ENCODE data around the gene NUP93. TPM values are rescaled to one million over a fixed set of nuclear protein-coding genes. Genes with fewer than 3 reads are reported as not detected.

NUP93 gene
- total RNA-seq, 3 donors from 2014 or later, result 29.4 to 48.8 (median 32.6) TPM

DNA sequence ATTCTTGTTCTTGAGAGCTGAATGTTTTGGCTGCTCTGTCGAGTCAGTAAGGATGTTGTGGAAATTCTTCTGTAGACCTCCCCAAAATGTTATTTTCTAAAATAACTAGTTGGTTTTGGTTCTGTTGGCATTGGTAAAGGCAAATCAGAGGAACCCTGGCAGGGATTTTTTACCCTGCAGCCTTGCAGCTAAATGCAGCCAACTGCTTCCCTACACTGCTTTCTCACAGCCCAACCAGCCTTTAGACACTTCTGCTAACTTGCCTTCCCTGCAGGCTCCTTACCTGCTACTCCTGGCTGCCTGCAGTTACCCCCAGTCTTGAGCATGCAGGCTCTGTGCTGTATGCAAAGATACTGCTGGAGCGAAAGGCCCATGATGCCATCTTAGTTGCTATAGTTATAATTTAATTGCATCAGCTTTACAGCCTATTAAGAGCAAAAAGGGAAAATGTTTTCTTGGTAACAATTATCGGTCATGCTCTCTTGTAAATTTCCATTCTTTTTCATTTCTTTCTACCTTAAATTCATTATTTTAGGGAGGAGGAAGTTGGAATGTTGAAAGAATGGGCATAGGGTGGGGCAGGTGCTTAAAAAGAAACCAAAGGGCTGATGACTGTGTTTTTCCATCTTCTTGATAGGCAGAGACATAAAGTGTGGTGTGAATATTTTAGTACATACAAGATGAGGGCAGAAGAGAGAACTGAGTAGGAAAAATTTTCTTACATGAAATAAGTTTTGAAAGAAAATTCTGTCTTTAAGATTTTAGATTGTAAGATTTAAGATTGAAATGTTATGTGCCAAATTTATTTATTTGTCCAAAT, 20.0 kb downstream of the NUP93 start:
- H3K4me3 ChIP-seq, result no peak overlapping the region
- no peaks in the 10 kb centered on the region for H3K27me3 ChIP-seq
- no peak overlapping the region for H3K27ac ChIP-seq
- no peaks in the 10 kb centered on the region for H3K9me3 ChIP-seq
- intact Hi-C loops (cut with DNase I; ENCODE audit: low total_unique reads), result no loop called here
- H3K36me3 ChIP-seq, result no peaks in the 10 kb centered on the region
- TF ChIP-seq POLR2AphosphoS5 (IDR thresholded peaks at IDR 0.05) (no peak), CTCF (IDR thresholded peaks at IDR 0.05) (no peak), POLR2A (IDR thresholded peaks at IDR 0.05) (no peak)
- no peak for DNase-seq (ENCODE audit: low spot score in 2 of 2)
- H3K4me1 ChIP-seq, result no peaks in the 10 kb centered on the region

GRCh38 chr16:56753410-56753809, 23.5 kb downstream of the NUP93 start:
- no peaks in the 10 kb centered on the region for H3K9me3 ChIP-seq
- no peak overlapping the region for H3K27ac ChIP-seq
- no peak overlapping the region for H3K4me3 ChIP-seq
- H3K4me1 ChIP-seq, result no peaks in the 10 kb centered on the region
- H3K27me3 ChIP-seq, result no peaks in the 10 kb centered on the region
- TF ChIP-seq POLR2A (IDR thresholded peaks at IDR 0.05), result no peak
- no peak for TF ChIP-seq POLR2AphosphoS5 (IDR thresholded peaks at IDR 0.05)
- no peak for TF ChIP-seq CTCF (IDR thresholded peaks at IDR 0.05)
- intact Hi-C loops (cut with DNase I; ENCODE audit: low total_unique reads), result no loop called here
- H3K36me3 ChIP-seq, result no peaks in the 10 kb centered on the region
- DNase-seq (ENCODE audit: low spot score in 2 of 2), result no peak

GRCh38 chr16:56755038-56755437, 25.1 kb downstream of the NUP93 start:
- no peaks in the 10 kb centered on the region for H3K4me1 ChIP-seq
- DNase-seq (ENCODE audit: low spot score in 2 of 2), result no peak
- no peaks in the 10 kb centered on the region for H3K9me3 ChIP-seq
- H3K27me3 ChIP-seq, result no peaks in the 10 kb centered on the region
- no peak overlapping the region for H3K27ac ChIP-seq
- H3K36me3 ChIP-seq, result no peaks in the 10 kb centered on the region
- intact Hi-C loops (cut with DNase I; ENCODE audit: low total_unique reads), result no loop called here
- H3K4me3 ChIP-seq, result no peak overlapping the region
- no peak for TF ChIP-seq POLR2A (IDR thresholded peaks at IDR 0.05)
- no peak for TF ChIP-seq CTCF (IDR thresholded peaks at IDR 0.05)
- no peak for TF ChIP-seq POLR2AphosphoS5 (IDR thresholded peaks at IDR 0.05)

- DNase-seq (ENCODE audit: low spot score in 2 of 2), result no peak
- Histone ChIP-seq H3K36me3 (no peaks in the 10 kb centered on the region), H3K4me3 (no peak overlapping the region), H3K9me3 (no peaks in the 10 kb centered on the region), H3K27me3 (no peaks in the 10 kb centered on the region), H3K4me1 (no peaks in the 10 kb centered on the region), H3K27ac (no peak overlapping the region)
- intact Hi-C loops (cut with DNase I; ENCODE audit: low total_unique reads), result no loop called here
- TF ChIP-seq POLR2AphosphoS5 (IDR thresholded peaks at IDR 0.05) (no peak), CTCF (IDR thresholded peaks at IDR 0.05) (no peak), POLR2A (IDR thresholded peaks at IDR 0.05) (no peak)
Observed at GRCh38 chr16:56758432-56758831, 28.5 kb downstream of the NUP93 start.

DNA sequence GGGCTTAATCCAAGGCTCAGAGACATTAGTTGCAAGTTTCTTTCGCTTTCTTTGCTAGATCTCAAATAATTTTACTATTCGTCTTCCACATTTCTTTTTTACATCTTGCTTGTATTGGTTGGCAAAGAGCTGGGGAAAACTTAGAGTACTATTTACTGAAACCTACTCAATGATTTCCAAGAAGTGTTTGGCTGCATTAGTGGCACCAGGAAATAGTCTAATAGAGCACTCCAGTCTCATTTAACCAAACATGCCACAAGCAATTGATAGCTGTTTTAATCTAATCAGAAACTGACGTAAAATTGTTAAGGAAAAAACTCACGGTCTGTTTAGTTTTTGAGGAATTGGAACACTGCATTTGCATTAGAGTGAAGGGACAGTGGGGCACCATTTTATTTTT, 29.0 kb downstream of the NUP93 start:
- intact Hi-C loops (cut with DNase I; ENCODE audit: low total_unique reads), result no loop called here
- no peak for DNase-seq (ENCODE audit: low spot score in 2 of 2)
- no peak overlapping the region for H3K27ac ChIP-seq
- H3K4me3 ChIP-seq, result no peak overlapping the region
- H3K36me3 ChIP-seq, result no peaks in the 10 kb centered on the region
- no peaks in the 10 kb centered on the region for H3K4me1 ChIP-seq
- H3K9me3 ChIP-seq, result no peaks in the 10 kb centered on the region
- no peak for TF ChIP-seq POLR2AphosphoS5 (IDR thresholded peaks at IDR 0.05)
- no peak for TF ChIP-seq CTCF (IDR thresholded peaks at IDR 0.05)
- TF ChIP-seq POLR2A (IDR thresholded peaks at IDR 0.05), result no peak
- no peaks in the 10 kb centered on the region for H3K27me3 ChIP-seq
